IMR-90 (cell line): ENCODE measurements around the gene HHIP. TPM values are rescaled to one million over a fixed set of nuclear protein-coding genes. Genes with fewer than 3 reads are reported as not detected.

Source experiments
- ATAC-seq: fragments of 200-7000 bp; cut with Tn5 transposase; 2 replicates; pipeline ENCODE4 v1.9.1; 2020; ENCODE audit warnings: low read depth, mild to moderate bottlenecking, moderate library complexity
- BruUV-seq: library from RNA; stranded (reverse); fragments of 400-500 nt; replicated peaks from 2 replicates; lab custom pipeline; 2021; lab: Mats Ljungman, UMichigan
- CTCF ChIA-PET: fragments of 300-600 bp; formaldehyde crosslinking; extraction: SDS; loops from one replicate; lab custom pipeline; 2021; ENCODE audit warnings: antibody characterized with exemption; lab: Yijun Ruan, JAX
- POLR2A ChIA-PET: fragments of 300-600 bp; sonication (Branson Sonifier 250); formaldehyde crosslinking; loops from one replicate; lab custom pipeline; 2022; ENCODE audit warnings: antibody characterized with exemption; ENCODE audit not compliant: unreplicated experiment; lab: Charles Lee
- DNase-seq: peaks from one replicate; pipeline ENCODE4 v3.0.0; 2013
- H2AFZ ChIP-seq: replicated peaks from 2 replicates; pipeline ENCODE3; 2013; ENCODE audit warnings: low read length, mild to moderate bottlenecking; ENCODE audit not compliant: poor library complexity
- H2AK5ac ChIP-seq: 2 replicates; pipeline ENCODE4 v1.6.1; 2013; ENCODE audit warnings: low read depth, low read length, inconsistent platforms
- H2AK9ac ChIP-seq: replicated peaks from 2 replicates; pipeline ENCODE3; 2013; ENCODE audit warnings: mild to moderate bottlenecking, low read depth, low read length, moderate library complexity; ENCODE audit not compliant: poor library complexity
- H2BK120ac ChIP-seq: 2 replicates; pipeline ENCODE4 v1.6.1; 2013; ENCODE audit warnings: low read depth, low read length, inconsistent platforms
- H2BK15ac ChIP-seq: 3 replicates; pipeline ENCODE4 v1.6.1; 2013; ENCODE audit warnings: low read depth, low read length, inconsistent platforms
- H2BK20ac ChIP-seq: 2 replicates; pipeline ENCODE4 v1.6.1; 2013; ENCODE audit warnings: low read depth, mild to moderate bottlenecking, inconsistent platforms, low read length, moderate library complexity
- H2BK5ac ChIP-seq: 2 replicates; pipeline ENCODE4 v1.6.1; 2013; ENCODE audit warnings: mild to moderate bottlenecking, low read depth, low read length, inconsistent platforms; ENCODE audit not compliant: poor library complexity, severe bottlenecking
- H3K14ac ChIP-seq: replicated peaks from 2 replicates; pipeline ENCODE4 v1.6.1; 2013; ENCODE audit warnings: low read depth, low read length, inconsistent platforms
- H3K18ac ChIP-seq: 2 replicates; pipeline ENCODE4 v1.6.1; 2013; ENCODE audit warnings: low read depth, low read length, control low read depth
- H3K23ac ChIP-seq: 2 replicates; pipeline ENCODE4 v1.6.1; 2013; ENCODE audit warnings: low read depth, low read length, inconsistent platforms
- H3K27ac ChIP-seq: 2 replicates; pipeline ENCODE4 v1.5.1; 2013; ENCODE audit warnings: mild to moderate bottlenecking, control low read depth, low read length; ENCODE audit not compliant: insufficient read depth
- H3K27me3 ChIP-seq: 2 replicates; pipeline ENCODE4 v1.6.1; 2013; ENCODE audit warnings: low read length; ENCODE audit not compliant: control insufficient read depth, insufficient read depth
- H3K36me3 ChIP-seq: 2 replicates; pipeline ENCODE4 v1.6.1; 2013; ENCODE audit warnings: low read length, mixed read lengths; ENCODE audit not compliant: control insufficient read depth, insufficient read depth
- H3K4ac ChIP-seq: 2 replicates; pipeline ENCODE4 v1.6.1; 2013; ENCODE audit warnings: low read depth, low read length, inconsistent platforms
- H3K4me1 ChIP-seq: 2 replicates; pipeline ENCODE4 v1.6.1; 2013; ENCODE audit warnings: low read length, mixed read lengths; ENCODE audit not compliant: control insufficient read depth, insufficient read depth
- H3K4me2 ChIP-seq: 2 replicates; pipeline ENCODE4 v1.6.1; 2013; ENCODE audit warnings: low read depth, mild to moderate bottlenecking, control low read depth, low read length, moderate library complexity
- H3K4me3 ChIP-seq: 2 replicates; pipeline ENCODE4 v1.5.1; 2013; ENCODE audit warnings: low read depth, mild to moderate bottlenecking, control low read depth, low read length, moderate library complexity; ENCODE audit not compliant: insufficient read depth
- H3K56ac ChIP-seq: 2 replicates; pipeline ENCODE4 v1.6.1; 2013; ENCODE audit warnings: low read length, inconsistent platforms; ENCODE audit not compliant: insufficient read depth; ENCODE audit errors: extremely low read depth
- H3K79me1 ChIP-seq, 2 experiments: 2 replicates each; pipeline ENCODE4 v1.6.1; 2013; ENCODE audit warnings: low read length in 2 of 2, inconsistent platforms in 1 of 2, low read depth in 1 of 2
- H3K9ac ChIP-seq: 2 replicates; pipeline ENCODE4 v1.6.1; 2013; ENCODE audit warnings: low read depth, low read length, control low read depth
- H3K9me1 ChIP-seq: 2 replicates; pipeline ENCODE4 v1.6.1; 2013; ENCODE audit warnings: low read length, inconsistent platforms; ENCODE audit not compliant: insufficient read depth
- H3K9me3 ChIP-seq: 2 replicates; pipeline ENCODE4 v1.6.1; 2013; ENCODE audit warnings: low read length; ENCODE audit not compliant: control insufficient read depth, insufficient read depth
- H4K20me1 ChIP-seq: 2 replicates; pipeline ENCODE4 v1.6.1; 2013; ENCODE audit warnings: low read length, inconsistent platforms; ENCODE audit not compliant: insufficient read depth
- H4K5ac ChIP-seq: 2 replicates; pipeline ENCODE4 v1.6.1; 2013; ENCODE audit warnings: mild to moderate bottlenecking, low read depth, low read length, control low read depth
- H4K8ac ChIP-seq, 2 experiments: 2 replicates each; pipeline ENCODE4 v1.6.1; 2013; ENCODE audit warnings: low read depth in 2 of 2, low read length in 2 of 2, control low read depth in 1 of 2, inconsistent platforms in 1 of 2
- H4K91ac ChIP-seq: 2 replicates; pipeline ENCODE4 v1.6.1; 2013; ENCODE audit warnings: low read depth, low read length, inconsistent platforms; ENCODE audit not compliant: insufficient read depth
- BHLHE40 ChIP-seq: fragments of 150-350 bp; IDR thresholded peaks from 2 replicates; pipeline ENCODE4 v1.6.1; 2016; ENCODE audit warnings: mild to moderate bottlenecking, low read depth, low read length
- CHD1 ChIP-seq: IDR thresholded peaks from 2 replicates; pipeline ENCODE4 v1.6.1; 2012; ENCODE audit warnings: low read depth, low read length, improper control_type of control experiment
- FOS ChIP-seq: fragments of 150-350 bp; IDR thresholded peaks from 2 replicates; pipeline ENCODE4 v1.6.1; 2016; ENCODE audit warnings: low read depth, low read length
- MAFK ChIP-seq: IDR thresholded peaks from 2 replicates; pipeline ENCODE4 v1.6.1; 2012; ENCODE audit warnings: low read depth, low read length, improper control_type of control experiment
- MAZ ChIP-seq: IDR thresholded peaks from 2 replicates; pipeline ENCODE4 v1.6.1; 2012; ENCODE audit warnings: low read depth, mild to moderate bottlenecking, low read length, improper control_type of control experiment, moderate library complexity, borderline replicate concordance
- NFE2L2 ChIP-seq: fragments of 150-350 bp; IDR thresholded peaks from 2 replicates; pipeline ENCODE4 v1.6.1; 2016; ENCODE audit warnings: low read depth, mild to moderate bottlenecking, low read length
- POLR2A ChIP-seq: IDR thresholded peaks from 2 replicates; pipeline ENCODE4 v1.6.1; 2012; ENCODE audit warnings: mild to moderate bottlenecking, low read depth, low read length
- RAD21 ChIP-seq: IDR thresholded peaks from 2 replicates; pipeline ENCODE4 v1.6.1; 2012; ENCODE audit warnings: low read length, improper control_type of control experiment
- RFX5 ChIP-seq: IDR thresholded peaks from 2 replicates; pipeline ENCODE4 v1.8.0; 2012; ENCODE audit warnings: low read depth, mild to moderate bottlenecking, low read length, moderate library complexity
- WGBS, 2 experiments: methylation state at CpG; one replicate each; pipeline versions ENCODE4 v1.1.5 to v1.1.7; 2013; ENCODE audit warnings: missing lambda C conversion rate in 2 of 2; ENCODE audit not compliant: insufficient read length in 1 of 2; ENCODE audit errors: extremely low coverage in 2 of 2; 5-methylcytosine and 5-hydroxymethylcytosine counted together
- dilution Hi-C: fragments of 300-500 bp; cut with HindIII; formaldehyde crosslinking; loops from one replicate; pipeline ENCODE4 v1.14.3; 2018; ENCODE audit warnings: low sequenced_read_pairs; ENCODE audit not compliant: unreplicated experiment
- in situ Hi-C: fragments of 300-500 bp; cut with MboI; formaldehyde crosslinking; loops from 3 replicates; pipeline ENCODE4 v1.14.3; 2019; ENCODE audit warnings: low sequenced_read_pairs, inconsistent platforms, mixed read lengths
- intact Hi-C: fragments of 100-400 bp; cut with micrococcal nuclease; formaldehyde crosslinking; loops from 2 replicates; pipeline ENCODE4 v1.10.0; 2022
- polyA plus RNA-seq, 3 experiments: library from polyadenylated mRNA; depleted of rRNA; stranded (reverse); fragments of >200 nt; gene quantifications; 2 replicates each; pipeline ENCODE4 v1.2.3, GENCODE V29; 2012; ENCODE audit warnings: low replicate concordance in 1 of 3
- total RNA-seq: library from RNA; depleted of rRNA; stranded (reverse); fragments of >200 nt; gene quantifications from 2 replicates; pipeline ENCODE4 v1.2.3, GENCODE V29; 2012
- TF ChIP-seq, protein P1 (sequence below): conservative IDR thresholded peaks from 2 replicates; pipeline ENCODE4 v1.5.1; 2012; ENCODE audit warnings: mild to moderate bottlenecking, low read depth, low read length, improper control_type of control experiment
- TF ChIP-seq, protein P2 (sequence below): fragments of 150-350 bp; IDR thresholded peaks from 2 replicates; pipeline ENCODE4 v1.6.1; 2016; ENCODE audit warnings: low read depth, mild to moderate bottlenecking, low read length, moderate library complexity, borderline replicate concordance
- TF ChIP-seq, protein P3 (sequence below): fragments of 150-350 bp; IDR thresholded peaks from 2 replicates; pipeline ENCODE4 v1.6.1; 2017; ENCODE audit warnings: mild to moderate bottlenecking, antibody characterized with exemption, low read length, low read depth

The HHIP gene
- total and polyA plus RNA-seq, 2 of the 4 experiments (the other 2 are of a cell fraction): 6.6 to 9.6 TPM

DNA sequence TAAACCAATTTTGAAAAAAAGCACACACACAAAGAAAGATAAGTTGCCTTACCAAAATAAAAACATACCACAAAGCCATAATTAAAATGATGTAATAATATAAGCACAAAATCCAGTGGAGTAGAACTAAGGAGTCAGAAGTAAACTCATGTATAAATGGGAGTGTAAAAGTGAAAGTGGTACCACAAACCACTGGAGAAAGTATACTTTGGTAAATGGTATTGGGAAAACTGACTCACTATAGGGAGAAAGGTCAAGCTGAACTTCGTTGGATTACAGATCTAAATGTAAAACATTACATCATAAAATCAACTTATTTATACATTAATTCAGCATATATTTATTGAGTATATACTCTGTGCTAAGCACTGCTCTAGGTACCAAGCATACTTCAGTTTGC is 46.3 kb upstream of the HHIP start:
- no peak overlapping the region for H3K56ac ChIP-seq
- no peak overlapping the region for H4K8ac ChIP-seq
- H3K9me3 ChIP-seq: no peaks in the 10 kb centered on the region
- no peak overlapping the region for H3K27ac ChIP-seq
- H3K4me2 ChIP-seq: no peak overlapping the region
- no TSS peak for BruUV-seq
- no peak overlapping the region for H2AK9ac ChIP-seq
- H4K20me1 ChIP-seq: no peaks in the 10 kb centered on the region
- H2BK15ac ChIP-seq: no peak overlapping the region
- H3K9me1 ChIP-seq: no peaks in the 10 kb centered on the region
- H3K4ac ChIP-seq: no peak overlapping the region
- H3K14ac ChIP-seq: no peak overlapping the region
- H3K27me3 ChIP-seq: no peaks in the 10 kb centered on the region
- TF ChIP-seq, protein P1, sequence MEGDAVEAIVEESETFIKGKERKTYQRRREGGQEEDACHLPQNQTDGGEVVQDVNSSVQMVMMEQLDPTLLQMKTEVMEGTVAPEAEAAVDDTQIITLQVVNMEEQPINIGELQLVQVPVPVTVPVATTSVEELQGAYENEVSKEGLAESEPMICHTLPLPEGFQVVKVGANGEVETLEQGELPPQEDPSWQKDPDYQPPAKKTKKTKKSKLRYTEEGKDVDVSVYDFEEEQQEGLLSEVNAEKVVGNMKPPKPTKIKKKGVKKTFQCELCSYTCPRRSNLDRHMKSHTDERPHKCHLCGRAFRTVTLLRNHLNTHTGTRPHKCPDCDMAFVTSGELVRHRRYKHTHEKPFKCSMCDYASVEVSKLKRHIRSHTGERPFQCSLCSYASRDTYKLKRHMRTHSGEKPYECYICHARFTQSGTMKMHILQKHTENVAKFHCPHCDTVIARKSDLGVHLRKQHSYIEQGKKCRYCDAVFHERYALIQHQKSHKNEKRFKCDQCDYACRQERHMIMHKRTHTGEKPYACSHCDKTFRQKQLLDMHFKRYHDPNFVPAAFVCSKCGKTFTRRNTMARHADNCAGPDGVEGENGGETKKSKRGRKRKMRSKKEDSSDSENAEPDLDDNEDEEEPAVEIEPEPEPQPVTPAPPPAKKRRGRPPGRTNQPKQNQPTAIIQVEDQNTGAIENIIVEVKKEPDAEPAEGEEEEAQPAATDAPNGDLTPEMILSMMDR: no peak
- TF ChIP-seq, protein P2, sequence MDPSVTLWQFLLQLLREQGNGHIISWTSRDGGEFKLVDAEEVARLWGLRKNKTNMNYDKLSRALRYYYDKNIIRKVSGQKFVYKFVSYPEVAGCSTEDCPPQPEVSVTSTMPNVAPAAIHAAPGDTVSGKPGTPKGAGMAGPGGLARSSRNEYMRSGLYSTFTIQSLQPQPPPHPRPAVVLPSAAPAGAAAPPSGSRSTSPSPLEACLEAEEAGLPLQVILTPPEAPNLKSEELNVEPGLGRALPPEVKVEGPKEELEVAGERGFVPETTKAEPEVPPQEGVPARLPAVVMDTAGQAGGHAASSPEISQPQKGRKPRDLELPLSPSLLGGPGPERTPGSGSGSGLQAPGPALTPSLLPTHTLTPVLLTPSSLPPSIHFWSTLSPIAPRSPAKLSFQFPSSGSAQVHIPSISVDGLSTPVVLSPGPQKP: no peak
- TF ChIP-seq BHLHE40 (no peak), CHD1 (no peak), RAD21 (no peak), FOS (no peak), POLR2A (no peak), NFE2L2 (no peak), RFX5 (no peak), MAFK (no peak), MAZ (no peak)
- TF ChIP-seq, protein P3, sequence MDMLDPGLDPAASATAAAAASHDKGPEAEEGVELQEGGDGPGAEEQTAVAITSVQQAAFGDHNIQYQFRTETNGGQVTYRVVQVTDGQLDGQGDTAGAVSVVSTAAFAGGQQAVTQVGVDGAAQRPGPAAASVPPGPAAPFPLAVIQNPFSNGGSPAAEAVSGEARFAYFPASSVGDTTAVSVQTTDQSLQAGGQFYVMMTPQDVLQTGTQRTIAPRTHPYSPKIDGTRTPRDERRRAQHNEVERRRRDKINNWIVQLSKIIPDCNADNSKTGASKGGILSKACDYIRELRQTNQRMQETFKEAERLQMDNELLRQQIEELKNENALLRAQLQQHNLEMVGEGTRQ: no peak
- no peaks in the 10 kb centered on the region for H3K79me1 ChIP-seq
- no peak overlapping the region for H3K4me3 ChIP-seq
- dilution Hi-C loops (no loop called here), intact Hi-C loops (no loop called here), in situ Hi-C loops (no loop called here)
- no peak overlapping the region for H3K18ac ChIP-seq
- WGBS, 2 experiments: no CpG with 5 or more reads among the region's 1 CpG
- H3K4me1 ChIP-seq: no peaks in the 10 kb centered on the region
- H3K9ac ChIP-seq: no peak overlapping the region
- no peak overlapping the region for H2BK5ac ChIP-seq
- H3K23ac ChIP-seq: no peak overlapping the region
- no peak overlapping the region for H2BK120ac ChIP-seq
- no peak overlapping the region for H2BK20ac ChIP-seq
- peak; percentile 57 for DNase-seq
- ChIA-PET CTCF (no interaction called here), POLR2A (no interaction called here)
- H4K91ac ChIP-seq: no peak overlapping the region
- ATAC-seq: 0 out of 2 replicates have a peak, but pooled peaks have one; percentile 27
- no peak overlapping the region for H4K5ac ChIP-seq
- no peak overlapping the region for H2AK5ac ChIP-seq
- no peaks in the 10 kb centered on the region for H3K36me3 ChIP-seq
- H2AFZ ChIP-seq: no peak overlapping the region
